SK-N-MC (cell line): ENCODE data around the gene WBP11.
"Not testable (repeated sequence)": the region's sequence is repeated elsewhere in the genome, so short reads cannot be mapped to it uniquely, and the experiment has no call there.

Source experiments
- DNase-seq: peaks from one replicate; pipeline ENCODE4 v3.0.0-alpha.2; 2011; ENCODE audit warnings: low read depth, low spot score
- H3K27ac ChIP-seq: fragments of 200-600 bp; sonication (generic); 2 replicates; pipeline ENCODE4 v1.5.1; 2016; ENCODE audit warnings: mixed run types
- H3K36me3 ChIP-seq: fragments of 200-600 bp; sonication (generic); 2 replicates; pipeline ENCODE4 v1.6.1; 2017; ENCODE audit warnings: antibody characterized with exemption, low read length, mixed read lengths; ENCODE audit not compliant: insufficient read depth
- H3K4me3 ChIP-seq: fragments of 200-600 bp; sonication (generic); 2 replicates; pipeline ENCODE4 v1.5.1; 2016
- H3K9ac ChIP-seq: fragments of 200-600 bp; sonication (generic); 2 replicates; pipeline ENCODE4 v1.8.0; 2017; ENCODE audit warnings: mixed run types, mixed read lengths; ENCODE audit not compliant: insufficient read length
- H3K9me3 ChIP-seq: fragments of 200-600 bp; sonication (generic); 2 replicates; pipeline ENCODE4 v1.6.1; 2017; ENCODE audit warnings: low read depth, mild to moderate bottlenecking, antibody characterized with exemption, low read length, moderate library complexity, mixed read lengths
- EZH2 ChIP-seq: fragments of 200-600 bp; sonication (generic); IDR thresholded peaks from one replicate; pipeline ENCODE4 v1.6.1; 2017; ENCODE audit warnings: antibody characterized with exemption
- FOXP2 ChIP-seq: optimal IDR thresholded peaks from 2 replicates; pipeline ENCODE3; 2011; ENCODE audit warnings: mild to moderate bottlenecking, moderate library complexity; ENCODE audit not compliant: insufficient read depth; ENCODE audit errors: extremely low read length, control extremely low read depth
- POLR2AphosphoS5 ChIP-seq: IDR thresholded peaks from 2 replicates; pipeline ENCODE4 v1.6.1; 2012; ENCODE audit warnings: mild to moderate bottlenecking, low read depth, low read length, borderline replicate concordance

WBP11 gene

DNA sequence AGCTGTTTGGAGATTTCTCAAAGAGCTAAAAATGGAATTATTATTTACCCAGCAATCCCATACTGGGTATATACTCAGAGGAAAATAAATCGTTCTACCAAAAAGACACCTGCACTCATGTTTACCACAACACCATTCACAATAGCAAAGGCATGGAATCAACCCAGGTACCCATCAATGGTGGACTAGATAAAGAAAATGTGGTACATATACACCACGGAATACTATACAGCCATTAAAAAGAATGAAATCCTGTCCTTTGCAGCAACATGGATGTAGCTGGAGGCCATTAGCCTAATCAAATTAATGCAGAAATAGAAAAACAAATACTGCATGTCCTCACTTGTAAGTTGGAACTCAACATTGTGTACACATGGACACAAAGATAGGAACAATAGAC, 37.9 kb downstream of the WBP11 start:
- H3K36me3 ChIP-seq, result no peaks in the 10 kb centered on the region
- DNase-seq, result no peak
- H3K4me3 ChIP-seq, result no peak overlapping the region
- H3K27ac ChIP-seq, result no peak overlapping the region
- TF ChIP-seq POLR2AphosphoS5 (no peak), FOXP2 (no peak), EZH2 (no peak)
- H3K9me3 ChIP-seq, result no peaks in the 10 kb centered on the region; the same call in 1 of the 2 replicates
- no peak overlapping the region for H3K9ac ChIP-seq

DNA sequence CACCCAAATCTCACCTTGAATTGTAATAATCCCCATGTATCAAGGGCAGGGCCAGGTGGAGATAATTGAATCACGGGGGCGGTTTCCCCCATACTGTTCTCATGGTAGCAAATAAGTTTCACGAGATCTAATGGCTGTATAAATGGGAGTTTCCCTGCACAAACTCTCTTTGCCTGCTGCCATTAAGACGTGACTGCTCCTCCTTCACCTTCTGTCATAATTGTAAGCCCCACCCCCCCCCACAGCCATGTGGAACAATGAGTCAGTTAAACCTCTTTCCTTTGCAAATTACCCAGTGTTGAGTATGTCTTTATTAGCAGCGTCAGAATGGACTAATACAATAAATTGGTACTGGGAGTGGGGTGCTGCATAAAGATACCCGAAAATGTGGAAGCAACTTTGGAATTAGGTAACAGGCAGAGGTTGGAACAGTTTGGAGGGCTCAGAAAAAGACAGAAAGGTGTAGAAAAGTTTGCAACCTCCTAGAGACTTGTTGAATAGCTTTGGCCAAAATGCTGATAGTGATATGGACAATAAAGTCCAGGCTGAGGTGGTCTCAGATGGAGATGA, 43.5 kb downstream of the WBP11 start:
- H3K9me3 ChIP-seq, H3K27ac ChIP-seq, H3K4me3 ChIP-seq, DNase-seq, H3K9ac ChIP-seq, H3K36me3 ChIP-seq: not testable (repeated sequence)

DNA sequence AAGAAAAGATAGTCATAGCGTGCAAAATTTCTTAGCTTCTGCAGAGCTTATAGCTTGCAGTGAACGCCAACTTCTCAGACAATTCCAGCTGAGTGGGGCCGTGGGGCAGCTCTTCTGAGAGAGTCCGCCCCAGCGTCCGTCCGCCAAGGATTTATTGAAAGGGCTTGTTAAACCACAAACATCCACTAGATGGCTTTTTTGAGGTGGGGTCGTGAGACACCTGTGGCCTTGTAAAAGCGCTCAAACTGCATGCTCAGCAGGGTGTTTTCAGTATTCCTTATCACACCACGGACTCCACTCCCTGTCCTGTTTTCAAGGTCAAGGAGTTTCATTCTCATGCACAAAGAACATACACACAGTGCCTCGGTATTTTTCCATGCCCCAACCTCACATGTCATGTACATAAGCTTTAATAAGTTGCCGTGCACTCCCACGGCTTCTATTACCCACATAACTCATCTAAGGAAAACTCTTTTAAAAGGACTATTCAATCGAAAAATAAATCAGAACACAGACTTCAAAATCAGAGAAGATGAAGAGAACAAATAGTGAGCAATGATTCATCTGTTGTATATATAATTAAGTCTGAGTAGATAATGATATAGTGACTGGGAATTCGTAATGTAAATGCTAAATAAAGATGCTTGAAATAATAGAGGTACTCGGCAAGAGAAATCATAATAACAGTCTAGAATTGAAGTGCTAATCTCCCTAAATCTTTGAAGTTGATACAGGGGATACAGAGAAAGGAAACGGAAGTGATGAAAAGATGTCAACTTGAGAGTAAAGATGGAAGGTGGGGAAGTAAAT, 46.7 kb downstream of the WBP11 start:
- no peak overlapping the region for H3K27ac ChIP-seq
- DNase-seq, result no peak
- H3K4me3 ChIP-seq, result no peak overlapping the region
- no peaks in the 10 kb centered on the region for H3K36me3 ChIP-seq
- no peak for TF ChIP-seq EZH2
- TF ChIP-seq FOXP2, result no peak
- TF ChIP-seq POLR2AphosphoS5, result no peak
- no peak overlapping the region for H3K9ac ChIP-seq
- H3K9me3 ChIP-seq, result no peaks in the 10 kb centered on the region

DNA sequence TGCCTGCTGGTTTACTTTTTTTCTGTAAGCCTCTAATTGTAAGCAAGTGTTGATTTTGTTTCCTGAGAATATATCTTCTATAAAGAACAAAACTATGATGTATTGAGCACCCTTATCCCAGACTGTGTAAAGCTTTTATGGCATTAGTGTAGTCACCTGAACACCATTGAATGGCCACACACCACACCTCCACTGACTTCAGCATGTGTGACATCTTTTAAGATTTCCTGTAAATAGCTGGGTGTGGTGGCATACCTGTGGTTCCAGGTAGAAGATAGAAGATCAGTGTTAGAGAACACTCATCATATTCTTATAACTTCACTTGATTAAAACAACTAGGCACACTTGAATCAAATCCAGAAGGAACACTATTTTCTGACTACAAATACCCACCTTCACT, 51.3 kb downstream of the WBP11 start:
- no peak for TF ChIP-seq EZH2
- TF ChIP-seq POLR2AphosphoS5, result no peak
- no peak for TF ChIP-seq FOXP2
- Histone ChIP-seq H3K36me3 (no peaks in the 10 kb centered on the region), H3K27ac (no peak overlapping the region), H3K9me3 (no peaks in the 10 kb centered on the region), H3K4me3 (no peak overlapping the region), H3K9ac (no peak overlapping the region)
- DNase-seq, result no peak

DNA sequence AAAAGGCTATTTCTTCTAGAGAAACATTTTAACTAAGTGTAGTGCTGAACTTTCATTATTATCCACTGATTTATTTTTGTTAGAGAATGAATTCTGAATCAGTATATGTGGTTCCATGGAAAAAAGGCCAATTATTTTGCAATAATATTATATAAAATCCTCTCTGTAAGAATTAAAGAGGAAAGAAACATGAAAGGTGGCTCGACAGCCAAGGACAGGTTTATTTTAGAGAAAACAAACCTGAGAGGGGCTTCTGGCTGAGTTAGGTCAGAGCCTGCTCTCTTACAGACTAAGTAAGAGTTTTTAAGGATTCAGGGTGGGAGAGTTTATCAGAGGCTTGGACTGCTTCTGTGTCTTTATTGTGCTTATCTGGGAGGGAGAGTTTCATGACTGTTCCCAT, 60.2 kb downstream of the WBP11 start:
- Histone ChIP-seq H3K9ac (no peak overlapping the region), H3K36me3 (no peaks in the 10 kb centered on the region), H3K4me3 (no peak overlapping the region), H3K9me3 (no peaks in the 10 kb centered on the region), H3K27ac (no peak overlapping the region)
- TF ChIP-seq EZH2 (no peak), POLR2AphosphoS5 (no peak), FOXP2 (no peak)
- DNase-seq, result no peak

DNA sequence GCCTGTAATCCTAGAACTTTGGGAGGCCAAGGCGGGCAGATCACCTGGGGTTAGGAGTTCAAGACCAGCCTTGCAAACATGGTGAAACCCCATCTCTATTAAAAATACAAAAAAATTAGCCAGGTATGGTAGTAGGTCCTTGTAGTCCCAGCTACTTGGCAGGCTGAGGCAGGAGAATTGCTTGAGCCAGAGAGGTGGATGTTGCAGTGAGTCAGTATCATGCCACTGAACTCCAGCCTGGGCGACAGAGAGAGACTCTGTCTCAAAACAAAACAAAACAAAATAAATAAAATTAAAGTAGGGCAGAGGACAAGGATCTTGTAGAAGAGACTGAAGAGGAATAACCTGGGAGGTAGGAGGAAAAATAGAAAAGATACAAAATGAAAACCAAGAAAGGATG, 61.3 kb downstream of the WBP11 start:
- no peak overlapping the region for H3K9ac ChIP-seq
- H3K36me3 ChIP-seq, result no peaks in the 10 kb centered on the region
- no peak for DNase-seq
- TF ChIP-seq EZH2 (no peak), FOXP2 (no peak), POLR2AphosphoS5 (no peak)
- H3K27ac ChIP-seq, result no peak overlapping the region
- no peak overlapping the region for H3K4me3 ChIP-seq
- no peaks in the 10 kb centered on the region for H3K9me3 ChIP-seq

DNA sequence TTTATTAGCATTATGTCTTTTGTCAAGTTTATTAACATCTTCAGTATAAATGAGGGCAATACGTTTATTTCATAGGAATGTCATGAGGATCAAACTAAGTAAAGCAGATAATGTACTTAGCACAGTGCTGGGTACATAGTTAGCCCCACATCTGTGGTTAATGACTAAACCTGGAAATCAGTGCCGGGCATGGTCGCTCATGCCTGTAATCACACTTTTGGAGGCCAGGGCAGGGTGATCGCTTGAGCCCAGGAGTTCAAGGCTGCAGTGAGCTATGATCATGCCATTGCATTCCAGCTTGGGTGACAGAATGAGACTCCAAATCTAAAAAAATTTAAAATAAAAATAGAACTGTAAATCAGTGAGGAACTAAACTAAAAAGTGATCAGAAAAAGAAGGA, 62.1 kb downstream of the WBP11 start:
- no peak for TF ChIP-seq FOXP2
- no peak for TF ChIP-seq POLR2AphosphoS5
- no peak for TF ChIP-seq EZH2
- no peak overlapping the region for H3K27ac ChIP-seq

DNA sequence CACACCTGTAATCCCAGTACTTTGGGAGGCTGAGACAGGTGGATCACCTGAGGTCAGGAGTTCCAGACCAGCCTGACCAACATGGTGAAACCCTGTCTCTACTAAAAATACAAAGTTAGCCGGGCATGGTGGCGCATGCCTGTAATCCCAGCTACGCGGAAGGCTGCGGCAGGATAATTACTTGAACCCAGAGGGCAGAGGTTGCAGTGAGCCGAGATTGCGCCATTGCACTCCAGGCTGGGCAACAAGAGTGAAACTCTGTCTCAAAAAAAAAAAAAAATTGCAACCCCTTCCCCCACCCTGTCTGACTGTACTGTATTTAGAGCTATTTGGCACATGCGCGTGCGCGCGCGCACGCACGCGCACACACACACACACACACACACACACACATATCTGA, 66.8 kb downstream of the WBP11 start:
- DNase-seq, H3K9me3 ChIP-seq: not testable (repeated sequence)

More for the DNA sequence above, 62.1 kb downstream of the WBP11 start:
- Histone ChIP-seq H3K9ac (no peak overlapping the region), H3K36me3 (no peaks in the 10 kb centered on the region), H3K9me3 (no peaks in the 10 kb centered on the region), H3K4me3 (no peak overlapping the region)
- no peak for DNase-seq

More for the DNA sequence above, 66.8 kb downstream of the WBP11 start:
- not testable (repeated sequence) for H3K4me3 ChIP-seq, H3K9ac ChIP-seq, H3K27ac ChIP-seq, H3K36me3 ChIP-seq
